B cell (primary cell): ENCODE results near the gene TENT4B. TPM values are rescaled to one million over a fixed set of nuclear protein-coding genes. Genes with fewer than 3 reads are reported as not detected.

ENCODE experiments used
- ATAC-seq: fragments of 200-7000 bp; cut with Tn5 transposase; one replicate; pipeline ENCODE4 v1.10.0; 2021; ENCODE audit warnings: low read depth, mild to moderate bottlenecking, moderate number of reproducible peaks, moderate library complexity
- CTCF ChIA-PET: fragments of 350-600 bp; sonication (Branson Sonifier 250); formaldehyde crosslinking; loops from one replicate; lab custom pipeline; 2021; ENCODE audit warnings: antibody characterized with exemption, inconsistent platforms; lab: Charles Lee
- POLR2A ChIA-PET: fragments of 350-600 bp; sonication (Branson Sonifier 250); formaldehyde crosslinking; loops from one replicate; lab custom pipeline; 2021; ENCODE audit warnings: antibody characterized with exemption; lab: Charles Lee
- DNase-seq: peaks from one replicate; pipeline ENCODE4 v3.0.0; 2013
- H2AFZ ChIP-seq: 2 replicates; pipeline ENCODE4 v1.6.1; 2012; ENCODE audit warnings: mild to moderate bottlenecking, low read depth, low read length; ENCODE audit not compliant: insufficient read depth, poor library complexity, severe bottlenecking
- H3K27ac ChIP-seq, 2 donors: 1 replicate in 1 of 2; 2 replicates in 1 of 2; pipeline ENCODE4 v1.5.1; 2012 to 2013; ENCODE audit warnings: low read length in 2 of 2, mild to moderate bottlenecking in 2 of 2, moderate library complexity in 1 of 2
- H3K27me3 ChIP-seq, 4 experiments: fragments of 200-600 bp in 1 of 4; sonication (generic) in 1 of 4; replicated peaks in 1 of 4; 1 replicate in 2 of 4; 2 replicates in 2 of 4; pipeline versions ENCODE4 v1.6.1 to v1.7.0; 2013 to 2016; ENCODE audit warnings: low read length in 3 of 4, mild to moderate bottlenecking in 2 of 4, mixed read lengths in 1 of 4, moderate library complexity in 1 of 4; ENCODE audit not compliant: insufficient read depth in 4 of 4, control insufficient read depth in 3 of 4; ENCODE audit errors: control extremely low read depth in 1 of 4
- H3K36me3 ChIP-seq, 2 experiments: replicated peaks in 1 of 2; 1 replicate in 1 of 2; 2 replicates in 1 of 2; pipeline versions ENCODE4 v1.6.1 to v1.7.1; 2013; ENCODE audit warnings: low read length in 1 of 2; ENCODE audit not compliant: insufficient read depth in 2 of 2, control insufficient read depth in 1 of 2; ENCODE audit errors: control extremely low read depth in 1 of 2, extremely low read depth in 1 of 2
- H3K4me1 ChIP-seq, 2 donors: fragments of 200-600 bp in 1 of 2; sonication (generic) in 1 of 2; 1 replicate in 1 of 2; 2 replicates in 1 of 2; pipeline versions ENCODE4 v1.5.1 to v1.6.1; 2013 to 2017; ENCODE audit warnings: low read length in 2 of 2; ENCODE audit not compliant: control insufficient read depth in 2 of 2, insufficient read depth in 2 of 2
- H3K4me2 ChIP-seq: replicated peaks from 2 replicates; pipeline ENCODE3; 2012; ENCODE audit warnings: mild to moderate bottlenecking, low read depth, low read length; ENCODE audit not compliant: poor library complexity, severe bottlenecking
- H3K4me3 ChIP-seq, 5 experiments: fragments of 200-600 bp in 1 of 5; sonication (generic) in 1 of 5; 1 replicate in 3 of 5; 2 replicates in 2 of 5; pipeline versions ENCODE4 v1.5.1 to v1.7.0; 2011 to 2016; ENCODE audit warnings: low read length in 4 of 5, mild to moderate bottlenecking in 4 of 5, low read depth in 2 of 5, control low read depth in 1 of 5, moderate library complexity in 1 of 5; ENCODE audit not compliant: insufficient read depth in 1 of 5; ENCODE audit errors: control extremely low read depth in 1 of 5, extremely low read depth in 1 of 5
- H3K79me2 ChIP-seq: fragments of 200-600 bp; sonication (generic); one replicate; pipeline ENCODE4 v1.6.0; 2016; ENCODE audit warnings: low read length; ENCODE audit not compliant: control insufficient read depth, insufficient read depth
- H3K9ac ChIP-seq: fragments of 200-600 bp; sonication (generic); 2 replicates; pipeline ENCODE4 v1.6.1; 2017; ENCODE audit warnings: mild to moderate bottlenecking, low read length, moderate library complexity
- H3K9me3 ChIP-seq, 3 donors: one replicate each; pipeline versions ENCODE4 v1.6.1 to v1.7.1; 2013; ENCODE audit warnings: low read length in 2 of 3; ENCODE audit not compliant: control insufficient read depth in 2 of 3, insufficient read depth in 1 of 3; ENCODE audit errors: control extremely low read depth in 1 of 3
- H4K20me1 ChIP-seq: 2 replicates; pipeline ENCODE4 v1.6.0; 2012; ENCODE audit warnings: mild to moderate bottlenecking, low read length; ENCODE audit not compliant: insufficient read depth, control insufficient read depth, poor library complexity, severe bottlenecking
- H3K27ac Mint-ChIP-seq: one replicate; pipeline ENCODE4 v1.8.0; 2021; ENCODE audit warnings: mixed read lengths
- H3K27me3 Mint-ChIP-seq: one replicate; pipeline ENCODE4 v1.8.0; 2021; ENCODE audit warnings: mixed read lengths
- H3K4me1 Mint-ChIP-seq: one replicate; pipeline ENCODE4 v1.8.0; 2021; ENCODE audit warnings: mixed read lengths
- H3K4me3 Mint-ChIP-seq: one replicate; pipeline ENCODE4 v1.8.0; 2021; ENCODE audit warnings: mixed read lengths
- H3K9me3 Mint-ChIP-seq: one replicate; pipeline ENCODE4 v1.8.0; 2022; ENCODE audit warnings: mixed read lengths; ENCODE audit not compliant: insufficient read depth
- CTCF ChIP-seq: fragments of 200-600 bp; IDR thresholded peaks from one replicate; pipeline ENCODE4 v1.8.0; 2022; ENCODE audit warnings: antibody characterized with exemption, mild to moderate bottlenecking
- EZH2 ChIP-seq: IDR thresholded peaks from 2 replicates; pipeline ENCODE4 v1.6.1; 2012; ENCODE audit warnings: borderline replicate concordance, low read depth, mild to moderate bottlenecking, moderate library complexity, low read length; ENCODE audit not compliant: insufficient read depth, poor library complexity, severe bottlenecking
- WGBS: methylation state at CpG from one replicate; pipeline ENCODE4 v1.1.5; 2013; ENCODE audit warnings: missing lambda C conversion rate; ENCODE audit not compliant: insufficient coverage; 5-methylcytosine and 5-hydroxymethylcytosine counted together
- intact Hi-C: fragments of 100-400 bp; cut with micrococcal nuclease; formaldehyde crosslinking; loops from one replicate; pipeline ENCODE4 v1.10.0; 2022
- polyA plus RNA-seq: library from polyadenylated mRNA; depleted of rRNA; stranded (reverse); fragments of >200 nt; gene quantifications from 2 replicates; pipeline ENCODE4 v1.2.3, GENCODE V29; 2012
- total RNA-seq, 2 donors: library from RNA; stranded (reverse); fragments of 120-200 nt in 1 of 2; gene quantifications; 1 replicate in 1 of 2; 2 replicates in 1 of 2; pipeline versions ENCODE4 v1.2.3 to v1.2.4, GENCODE V29; 2013 to 2022

The TENT4B gene
- total and polyA plus RNA-seq, 2 donors (not counting 1 experiment from before 2014, with no cell fraction given): 6.1 to 17.1 TPM

- Histone ChIP-seq H3K79me2 (peaks cover 35% of the 10 kb centered on the region), H3K27me3 (no peaks in the 10 kb centered on the region), H3K9ac (no peak overlapping the region), H3K4me2 (no peak overlapping the region), H3K4me3 (no peak overlapping the region), H3K9me3 (no peaks in the 10 kb centered on the region), H3K36me3 (peaks cover 1 to 6% of the 10 kb centered on the region in 2 experiments), H3K4me1 (peaks cover 17% of the 10 kb centered on the region in 2 donors), H3K27ac (no peak overlapping the region), H2AFZ (no peak overlapping the region), H4K20me1 (peaks cover 23% of the 10 kb centered on the region)
- Mint-ChIP-seq H3K4me3 (no peak overlapping the region), H3K4me1 (peaks cover 47% of the 10 kb centered on the region), H3K9me3 (no peaks in the 10 kb centered on the region), H3K27me3 (no peaks in the 10 kb centered on the region), H3K27ac (no peak overlapping the region)
- no peak for DNase-seq
- no peak for ATAC-seq
- POLR2A ChIA-PET: no interaction called here
- CTCF ChIA-PET: interaction anchor here (0.8 to 1.3 kb wide), 3 partner anchors 10 to 457 kb away, joined by 3 to 6 read pairs (median 5); partner anchors contain the start of gene CNEP1R1
- intact Hi-C loops: no loop called here
- WGBS: 100% methylated on average over 1 of the region's 3 CpGs
- TF ChIP-seq CTCF (no peak), EZH2 (no peak)
These were observed 54.5 kb downstream of the TENT4B start for GRCh38 chr16:50207652-50208051.

- TF ChIP-seq EZH2: no peak
- TF ChIP-seq CTCF: no peak
- ATAC-seq: no peak
- no peak for DNase-seq
- Histone ChIP-seq H3K4me3 (no peak overlapping the region), H3K9me3 (no peaks in the 10 kb centered on the region), H3K79me2 (peaks cover 35% of the 10 kb centered on the region), H3K27me3 (no peaks in the 10 kb centered on the region), H3K4me1 (peaks cover 17% of the 10 kb centered on the region in 2 donors), H4K20me1 (peaks cover 23% of the 10 kb centered on the region), H2AFZ (no peak overlapping the region), H3K4me2 (no peak overlapping the region), H3K36me3 (peaks cover 2 to 15% of the 10 kb centered on the region in 2 experiments), H3K9ac (no peak overlapping the region), H3K27ac (peak overlapping the region in 1 of 2 donors; percentile 9)
- no CpG with 5 or more reads among the region's 3 CpGs for WGBS
- ChIA-PET POLR2A (no interaction called here), CTCF (interaction anchor here (0.7 to 1.3 kb wide), 3 partner anchors 9 to 184 kb away, joined by 4 to 6 read pairs (median 5); partner anchors contain the start of gene CNEP1R1)
- Mint-ChIP-seq H3K27me3 (no peaks in the 10 kb centered on the region), H3K4me1 (peaks cover 41% of the 10 kb centered on the region), H3K4me3 (no peak overlapping the region), H3K9me3 (no peaks in the 10 kb centered on the region), H3K27ac (peak overlapping the region; percentile 26)
- intact Hi-C loops: no loop called here
These were observed 55.4 kb downstream of the TENT4B start for GRCh38 chr16:50208460-50208931.
